ENCODE results near the gene MAML3.

Gene MAML3

DNA sequence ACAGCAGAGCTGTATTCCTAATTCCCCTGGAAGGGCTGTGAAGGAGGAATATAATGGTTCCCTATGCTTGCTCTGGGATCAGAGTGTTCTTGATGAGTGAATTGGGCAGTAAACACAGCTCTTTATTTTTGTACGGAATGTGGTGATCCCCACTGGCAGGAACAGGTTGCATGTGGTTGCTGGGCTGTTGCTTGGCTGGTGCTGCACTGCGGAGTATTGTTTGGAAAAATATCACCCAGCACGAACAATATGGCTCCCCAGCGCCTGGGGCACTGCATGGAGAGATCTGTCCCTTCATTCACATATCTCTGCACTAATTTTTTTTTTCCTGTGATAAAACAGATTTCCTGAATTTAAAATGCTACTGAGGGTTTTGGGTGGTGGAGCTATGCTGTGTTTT lies 368.6 kb downstream of the MAML3 start:
- DNase-seq = no peak
- ATAC-seq = no peak

DNA sequence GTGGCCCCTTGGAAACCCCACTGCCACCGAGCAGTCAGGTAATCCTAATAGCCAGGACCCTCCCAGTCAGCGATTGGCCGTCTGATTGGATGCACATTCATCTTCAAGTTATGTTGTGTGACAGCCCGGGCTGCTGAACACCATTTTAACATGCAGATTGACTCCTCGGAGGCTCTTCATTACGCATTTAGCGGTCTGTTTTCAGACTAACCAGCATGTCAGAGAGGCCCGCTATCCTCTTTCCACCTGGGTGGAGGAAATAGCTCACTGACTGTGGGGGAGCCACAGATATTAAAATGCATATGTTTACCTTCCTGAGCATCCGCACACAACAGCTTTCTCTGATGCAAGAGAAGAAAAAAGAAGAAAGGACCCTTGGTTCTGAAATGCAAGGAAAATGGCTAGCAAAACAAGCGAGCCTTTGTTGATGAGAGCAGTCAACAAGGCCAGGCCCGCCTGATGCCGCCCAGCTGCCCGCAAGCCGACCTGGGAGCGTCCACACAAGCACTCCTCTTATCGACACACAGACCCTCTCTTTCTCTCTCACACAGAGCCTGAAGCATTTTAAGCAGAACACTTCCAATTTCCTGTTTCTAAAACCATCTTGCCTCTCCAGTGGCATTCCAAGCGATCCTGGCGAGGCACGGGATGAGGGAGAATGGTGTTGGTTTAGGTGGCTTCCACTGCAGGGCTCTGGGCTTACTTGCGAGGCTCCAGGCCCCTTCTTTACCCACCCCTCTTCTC lies 370.1 kb downstream of the MAML3 start:
- DNase-seq = no peak

DNA sequence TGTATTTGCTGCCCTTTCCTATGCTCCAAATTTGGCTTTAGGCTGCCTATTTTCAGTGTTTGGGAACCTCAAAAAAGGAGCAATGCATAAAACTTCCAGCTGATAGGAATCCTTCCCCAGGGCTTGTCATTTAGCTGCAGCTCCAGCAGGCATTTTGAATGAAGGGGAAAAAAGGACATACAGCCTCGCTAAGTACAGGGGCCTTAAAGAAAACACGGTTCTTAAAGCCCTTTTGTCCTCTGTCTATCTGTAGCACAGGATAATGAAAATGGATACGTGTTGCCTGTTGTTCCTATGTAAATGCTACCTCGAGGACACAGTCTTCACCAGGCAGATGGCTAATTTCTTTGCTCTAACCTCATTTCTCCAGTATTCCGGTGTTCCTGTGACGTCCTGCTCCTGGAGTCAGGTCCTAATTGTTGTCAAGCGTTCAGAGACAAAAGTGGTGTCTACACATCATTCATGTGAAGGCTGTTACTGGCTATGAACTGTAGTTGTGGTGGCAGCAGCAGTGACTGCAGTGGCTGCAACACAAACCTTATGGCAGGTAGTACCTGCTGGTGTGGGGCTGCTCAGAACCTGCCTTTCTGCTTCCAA lies 371.0 kb downstream of the MAML3 start:
- ATAC-seq (no peak), DNase-seq (no peak)

More for the DNA sequence above, 370.1 kb downstream of the MAML3 start:
- ATAC-seq = no peak

- ATAC-seq = no peak
- no peak for DNase-seq
Measured at GRCh38 chr4:139781066-139781465, 372.9 kb downstream of the MAML3 start.

- ATAC-seq (no peak), DNase-seq (no peak)
Measured at GRCh38 chr4:139779691-139780090, 374.3 kb downstream of the MAML3 start.

DNA sequence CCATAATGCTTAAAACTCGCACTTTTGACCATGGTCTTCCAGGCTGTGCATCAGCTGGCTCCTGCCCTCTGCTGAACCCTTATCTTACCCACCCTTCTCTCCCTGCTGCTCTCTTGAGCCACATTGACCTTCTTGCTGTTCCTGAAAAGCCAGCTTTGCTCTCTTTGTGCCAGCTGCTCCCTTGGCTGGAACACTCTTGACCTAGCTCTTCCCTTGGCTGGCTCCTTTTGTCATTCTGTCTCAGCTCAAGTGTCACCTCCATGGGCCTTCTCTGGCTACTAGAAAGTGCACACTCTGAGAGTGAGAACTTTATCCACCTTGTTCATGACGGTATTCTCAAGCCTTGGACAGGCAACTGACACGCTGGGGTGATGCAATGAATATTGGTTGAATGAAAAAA lies 376.2 kb downstream of the MAML3 start:
- ATAC-seq (no peak), DNase-seq (no peak)

DNA sequence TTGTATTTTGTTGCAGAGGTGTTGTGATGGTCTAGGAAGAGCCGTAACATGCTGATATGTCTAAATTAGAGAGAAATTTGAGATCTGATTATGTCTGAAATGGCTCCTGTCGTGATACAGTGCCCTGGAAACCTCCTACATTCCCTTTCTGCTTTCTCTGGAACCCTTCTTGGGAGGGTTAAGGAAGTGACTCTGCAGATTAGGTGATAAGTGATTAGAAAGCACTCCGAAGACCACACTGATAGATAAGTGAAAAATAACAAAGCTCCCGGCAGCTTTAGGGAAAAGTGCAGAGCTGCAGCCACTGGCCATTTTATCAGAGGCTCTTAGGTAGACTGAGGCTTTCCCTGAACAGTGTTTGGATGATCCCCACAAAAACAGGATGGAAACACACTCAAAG lies 377.7 kb downstream of the MAML3 start:
- no peak for DNase-seq
- no peak for ATAC-seq

DNA sequence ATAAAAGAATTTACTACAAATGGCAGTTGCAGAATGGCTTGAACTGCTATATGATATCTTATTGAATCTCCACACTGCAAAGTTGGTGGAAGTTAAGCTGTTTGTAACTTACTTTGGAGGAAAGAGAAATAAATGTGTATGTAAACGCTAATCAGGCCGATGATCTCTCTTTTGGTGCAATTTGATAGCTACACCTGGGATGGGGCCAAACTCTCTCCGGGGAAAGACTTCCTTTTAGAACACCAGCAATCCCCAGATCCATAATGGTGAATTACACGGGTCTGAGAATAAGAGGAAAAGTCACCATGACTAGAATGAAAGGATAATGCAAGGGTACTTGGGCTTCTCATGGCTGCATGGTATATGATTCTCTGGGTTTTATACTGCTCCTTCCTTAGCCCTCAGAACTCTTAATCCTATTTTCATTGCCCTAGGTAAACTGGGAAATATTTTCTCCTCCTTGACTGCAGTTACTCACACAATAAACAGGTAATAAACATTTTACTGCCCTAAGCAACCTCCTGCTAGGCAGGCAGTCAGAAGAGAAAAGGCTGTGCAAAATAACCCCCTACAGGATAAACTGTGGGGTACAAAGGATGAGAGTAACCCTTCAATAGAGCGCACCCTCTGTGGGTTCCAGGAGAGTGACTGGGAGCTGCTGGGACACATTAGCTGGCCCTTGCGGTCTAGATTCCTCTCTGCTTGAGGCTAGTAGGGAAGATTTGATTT lies 379.1 kb downstream of the MAML3 start:
- no peak for DNase-seq
- no peak for ATAC-seq

DNA sequence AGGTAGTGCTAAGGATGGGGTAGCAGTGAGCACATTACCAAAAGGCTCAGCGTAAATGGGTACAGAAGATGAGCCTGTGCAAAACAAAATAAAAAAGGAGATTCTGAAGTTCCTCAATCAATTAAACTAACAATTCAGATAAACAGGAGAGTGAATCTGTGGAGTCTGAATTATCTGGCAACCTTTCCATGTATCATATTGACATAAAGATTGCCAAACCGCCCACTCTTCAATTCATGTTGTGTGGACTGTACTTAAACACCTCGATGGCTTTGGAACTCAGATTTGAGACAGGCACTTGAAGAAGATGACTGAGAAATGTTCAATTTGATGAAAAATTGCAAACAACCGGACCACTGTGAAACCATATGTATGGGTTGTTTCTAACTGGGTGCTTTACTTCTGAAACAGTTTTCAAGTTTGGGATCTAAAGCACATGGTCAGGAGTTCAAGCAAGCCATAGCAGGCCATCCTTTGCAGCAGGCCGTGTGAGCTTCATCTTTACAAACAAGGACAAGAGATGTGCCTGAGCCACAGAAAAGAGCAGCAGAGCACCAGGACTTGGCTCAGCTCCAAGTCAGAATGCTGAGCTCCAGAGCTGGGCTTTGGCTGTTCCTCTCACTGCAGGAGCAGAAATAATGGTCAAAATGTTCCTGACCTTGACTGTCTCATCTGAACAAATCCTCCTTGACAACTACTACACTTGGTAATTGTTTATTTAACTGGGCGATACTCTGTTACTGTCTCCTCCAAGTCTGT lies 380.2 kb downstream of the MAML3 start:
- DNase-seq (no peak), ATAC-seq (no peak)

GRCh38 chr4:139770361-139770760 lies 383.6 kb downstream of the MAML3 start:
- ATAC-seq = no peak
- DNase-seq = no peak

GRCh38 chr4:139769364-139769763 lies 384.6 kb downstream of the MAML3 start:
- DNase-seq = no peak
- no peak for ATAC-seq

GRCh38 chr4:139768896-139769295 lies 385.1 kb downstream of the MAML3 start:
- DNase-seq = no peak
- ATAC-seq = no peak

- ATAC-seq = no peak
- DNase-seq = no peak
Measured at GRCh38 chr4:139768366-139768765, 385.6 kb downstream of the MAML3 start.

GRCh38 chr4:139767585-139767984 lies 386.4 kb downstream of the MAML3 start:
- DNase-seq (no peak), ATAC-seq (no peak)

DNA sequence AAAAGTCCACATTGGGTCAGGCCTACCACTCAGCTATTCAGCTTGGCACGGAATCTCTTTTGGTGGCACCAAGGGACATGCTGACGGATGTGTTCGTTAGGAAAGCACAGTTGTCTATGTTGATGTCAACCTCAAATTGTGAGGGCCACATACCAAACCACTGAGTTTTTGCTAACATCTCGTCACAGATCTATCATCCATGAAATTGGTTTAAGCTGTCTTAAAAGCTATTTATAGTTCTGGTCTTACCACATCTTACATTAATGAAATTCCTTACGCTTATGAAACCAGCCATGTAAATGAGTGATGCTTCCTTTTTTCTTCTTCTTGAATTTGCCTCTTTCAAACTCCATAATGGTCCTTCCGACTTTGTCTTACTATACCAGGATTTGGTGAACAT lies 386.8 kb downstream of the MAML3 start:
- no peak for DNase-seq
- no peak for ATAC-seq

DNA sequence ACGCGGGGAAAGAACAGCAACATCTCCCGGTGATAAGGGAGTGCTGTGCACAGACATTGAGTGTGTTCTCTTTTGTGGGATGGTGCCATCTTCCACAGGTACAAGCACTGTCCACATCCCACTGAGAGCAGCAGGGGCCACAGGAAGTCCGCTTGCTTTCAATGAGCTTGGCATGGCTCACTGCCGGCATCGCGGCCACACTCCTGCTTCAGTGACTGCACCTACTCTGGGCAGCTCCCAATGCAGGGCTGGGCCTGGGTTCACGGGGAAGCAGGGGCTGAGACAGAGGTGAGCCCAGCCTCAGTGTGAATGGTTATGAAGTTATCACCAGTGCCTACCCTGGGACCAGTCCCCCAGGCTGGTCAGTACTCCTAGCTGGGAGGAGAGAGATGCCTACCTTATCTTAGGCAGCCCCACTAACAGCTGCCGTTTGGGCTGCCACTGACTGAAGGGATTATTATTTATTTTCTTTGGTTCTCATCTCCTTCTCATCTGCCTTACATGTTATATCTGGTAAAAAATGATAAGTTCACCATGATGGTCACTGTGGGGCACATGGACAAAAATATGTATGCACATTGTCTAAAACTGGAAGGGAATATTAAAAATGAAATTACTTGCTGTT lies 389.2 kb downstream of the MAML3 start:
- DNase-seq (no peak), ATAC-seq (no peak)

- DNase-seq (no peak), ATAC-seq (no peak)
Measured at GRCh38 chr4:139764182-139764581, 389.8 kb downstream of the MAML3 start.

DNA sequence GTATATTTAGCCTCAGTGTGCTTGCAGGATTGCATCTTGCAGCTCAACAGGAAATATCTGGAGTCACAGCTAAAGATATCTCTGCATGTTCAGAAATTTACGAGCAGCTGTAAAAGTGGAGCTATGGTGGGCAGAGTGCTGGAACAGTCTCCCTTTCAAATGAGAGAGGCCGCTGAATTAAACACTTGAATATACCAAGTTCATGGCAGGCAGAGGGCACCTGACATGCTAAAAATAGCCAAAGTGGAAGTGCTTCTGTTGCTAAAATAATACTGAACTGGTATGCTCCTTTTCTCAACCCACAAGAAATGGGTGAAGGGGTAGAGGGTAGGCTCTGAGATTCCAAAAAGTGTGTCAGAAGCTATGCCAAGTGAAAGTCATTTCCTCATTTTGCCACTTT lies 390.3 kb downstream of the MAML3 start:
- no peak for DNase-seq

DNA sequence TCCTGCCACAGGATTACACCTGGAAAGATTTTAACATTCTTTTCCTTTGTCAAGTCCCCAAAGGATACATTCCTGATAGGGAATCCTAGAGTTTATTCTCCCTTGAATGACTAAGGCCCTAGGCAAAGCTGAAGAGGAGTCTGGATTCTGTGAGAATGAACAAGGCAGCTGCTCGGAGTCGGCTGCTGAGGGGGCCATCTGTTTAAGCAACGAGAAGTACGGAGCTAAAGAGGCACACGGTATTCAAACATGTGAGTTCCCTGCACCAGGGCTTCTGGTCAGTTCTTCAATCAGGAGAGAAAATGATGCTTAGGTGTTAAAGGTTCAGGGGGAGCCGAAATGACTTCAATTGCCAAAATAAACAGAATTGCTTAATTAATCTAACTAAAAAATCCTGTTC lies 390.8 kb downstream of the MAML3 start:
- DNase-seq (no peak), ATAC-seq (no peak)

More for the DNA sequence above, 390.3 kb downstream of the MAML3 start:
- ATAC-seq = no peak

GRCh38 chr4:139762720-139763119 lies 391.3 kb downstream of the MAML3 start:
- no peak for DNase-seq
- ATAC-seq = no peak

DNA sequence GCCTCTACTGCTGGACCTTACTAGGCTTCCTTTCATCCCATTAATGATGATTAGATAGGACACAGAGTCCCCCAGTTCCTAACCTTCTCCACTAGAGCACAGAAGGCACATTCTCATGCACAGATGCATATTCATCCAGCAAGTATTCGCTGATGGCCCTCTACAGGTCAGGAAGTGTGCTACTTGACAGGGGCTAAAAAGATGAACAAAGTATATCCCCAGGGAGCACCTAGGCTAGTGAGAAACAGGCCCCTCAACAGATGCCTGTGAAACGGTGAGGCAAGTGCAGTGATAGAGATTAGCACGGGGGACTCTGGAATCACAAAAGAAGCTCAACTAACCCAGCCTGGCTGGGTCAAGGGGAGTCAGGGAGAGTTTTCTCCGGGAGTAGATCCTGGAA lies 392.5 kb downstream of the MAML3 start:
- ATAC-seq = peak; percentile 34
- DNase-seq = no peak

- DNase-seq (no peak), ATAC-seq (no peak)
Measured at GRCh38 chr4:139760567-139760966, 393.4 kb downstream of the MAML3 start.

Data from stimulated activated naive CD8-positive, alpha-beta T cell treated with anti-CD3 and anti-CD28 coated beads, Interleukin-15, Interleukin-2, amounts not matched to agents 100 U/mL and 50 U/mL, for 24 hours (primary cell).